Measurements from ENCODE around the gene ORM2. TPM values are rescaled to one million over a fixed set of nuclear protein-coding genes. Genes with fewer than 3 reads are reported as not detected.

ORM2 gene
- total and polyA plus RNA-seq, 2 of the 13 experiments (the other 11 are each of a cell fraction or from before 2014, with no cell fraction given) = 565 to 824 TPM

DNA sequence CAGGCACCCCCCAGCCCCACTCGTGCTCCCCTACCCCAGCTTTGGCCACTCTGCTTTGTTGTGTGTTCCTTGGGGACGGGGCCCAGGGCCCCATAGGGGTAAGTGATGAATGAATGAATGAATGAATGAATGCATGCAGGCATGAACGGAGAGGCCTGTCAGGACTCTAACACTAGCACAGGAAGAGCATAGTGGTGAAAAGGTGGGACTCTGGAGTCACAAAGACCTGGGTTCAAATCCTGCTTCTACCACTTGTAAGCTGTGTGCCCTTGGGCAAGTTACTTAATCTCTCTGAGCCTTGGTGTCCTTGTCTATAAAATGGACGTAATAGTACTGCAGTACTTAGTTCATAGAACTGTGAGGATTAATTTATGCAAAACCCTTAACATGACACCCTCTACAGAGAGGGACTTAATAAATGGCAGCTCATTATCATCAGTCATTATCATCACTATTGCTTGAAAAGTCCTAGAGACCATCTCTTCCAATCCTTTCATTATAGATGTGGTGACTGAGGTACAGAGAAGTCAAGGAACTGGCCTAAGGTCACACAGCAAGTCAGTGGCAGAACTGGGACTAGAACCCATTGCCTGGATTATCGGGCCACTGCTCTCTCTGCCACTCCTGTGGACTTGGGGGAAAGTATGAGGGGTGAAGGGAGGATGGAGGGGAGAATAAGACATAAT, 13.2 kb downstream of the ORM2 start (continued):
- TF ChIP-seq, protein P1, sequence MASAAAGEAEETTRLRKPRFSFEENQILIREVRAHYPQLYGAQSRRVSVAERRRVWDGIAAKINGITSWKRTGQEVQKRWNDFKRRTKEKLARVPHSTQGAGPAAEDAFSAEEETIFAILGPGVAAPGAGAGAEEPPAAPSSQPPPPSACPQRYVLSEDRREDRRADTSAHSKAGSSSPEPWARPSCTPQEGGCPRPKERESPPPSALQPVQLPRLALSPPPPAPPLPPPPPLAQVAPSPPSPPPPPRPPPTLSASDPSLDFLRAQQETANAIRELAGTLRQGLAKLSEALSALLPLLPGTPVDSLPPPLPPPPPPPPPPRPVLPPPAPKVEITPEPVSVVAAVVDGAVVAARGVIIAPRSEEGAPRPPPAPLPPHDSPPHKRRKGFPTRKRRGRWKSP (CRISPR knock-in tag; IDR thresholded peaks at IDR 0.05) = no peak
- TF ChIP-seq CAMTA2 (CRISPR knock-in tag; IDR thresholded peaks at IDR 0.05; ENCODE audit: borderline replicate concordance) = no peak

DNA sequence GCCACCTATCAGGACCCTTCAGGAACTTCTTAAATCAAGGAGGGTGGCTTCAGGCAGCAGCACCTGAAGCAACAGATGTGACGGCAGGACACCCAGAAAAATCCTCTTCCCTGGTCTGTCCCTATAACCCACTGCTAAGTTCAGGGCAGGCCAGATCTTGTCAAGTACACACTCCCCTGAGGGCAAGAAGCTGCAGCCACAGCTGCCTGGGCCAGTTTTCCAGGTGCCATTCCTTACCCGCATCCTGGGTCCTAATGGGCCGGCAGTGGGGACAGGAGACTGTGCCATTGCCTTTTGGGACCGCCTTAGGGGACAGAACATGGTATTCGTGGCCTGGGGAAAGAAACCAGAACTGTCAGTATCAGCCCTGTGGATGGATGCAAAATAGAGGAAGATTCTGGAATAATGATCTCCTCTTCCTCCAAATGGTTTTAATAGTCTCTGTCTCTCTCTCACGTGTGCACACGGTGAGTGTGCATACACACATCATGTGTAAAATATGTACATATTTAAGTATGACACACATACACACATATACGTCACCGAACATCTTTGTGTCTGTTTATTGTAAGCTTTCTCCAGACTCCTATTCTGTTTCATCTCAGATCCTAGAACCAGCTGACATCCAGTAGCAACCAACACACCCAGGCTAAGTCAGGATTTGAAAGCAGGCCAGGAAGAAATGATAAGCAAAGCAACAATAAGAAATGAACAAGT, 14.0 kb downstream of the ORM2 start:
- peaks cover 4% of the 10 kb centered on the region for H3K4me1 ChIP-seq (ENCODE audit: insufficient read depth, low read length)
- ATAC-seq = no peak
- CTCF ChIA-PET (ENCODE audit: low intra/inter-chr PET ratio, low total read pairs) = no interaction called here

More for the DNA sequence above, 14.0 kb downstream of the ORM2 start:
- TF ChIP-seq ZNF235 (CRISPR knock-in tag; IDR thresholded peaks at IDR 0.05; ENCODE audit: borderline replicate concordance) (no peak), PHF5A (CRISPR knock-in tag; IDR thresholded peaks at IDR 0.05; ENCODE audit: low read depth, unreplicated experiment) (no peak), KLF6 (CRISPR knock-in tag; IDR thresholded peaks at IDR 0.05) (no peak)
- no peak for DNase-seq (ENCODE audit: low spot score)
- Histone ChIP-seq H3K36me3 (replicated peaks in 1 of 2; ENCODE audit: control insufficient read depth in 1 of 2, insufficient read depth in 2 of 2, low read length in 2 of 2) (peaks cover 10 to 15% of the 10 kb centered on the region in 2 experiments; a peak in 2 of 5 replicates), H4K20me1 (ENCODE audit: insufficient read depth, low read length) (no peaks in the 10 kb centered on the region), H3K9me3 (ENCODE audit: low read length) (no peaks in the 10 kb centered on the region), H3K9ac (ENCODE audit: insufficient read depth, low read depth, low read length) (no peak overlapping the region), H3K4me3 (replicated peaks in 1 of 3; ENCODE audit: insufficient read depth in 1 of 3, low read depth in 2 of 3, low read length in 3 of 3) (no peak overlapping the region), H3K79me2 (ENCODE audit: insufficient read depth, low read length) (no peaks in the 10 kb centered on the region), H3K4me2 (ENCODE audit: low read depth, low read length) (no peak overlapping the region), H2AFZ (ENCODE audit: low read length) (no peak overlapping the region), H3K27ac (ENCODE audit: extremely low read length, insufficient read depth, low read length) (no peak overlapping the region), H3K27me3 (ENCODE audit: control insufficient read depth in 1 of 2, insufficient read depth in 2 of 2, low read length in 2 of 2) (no peaks in the 10 kb centered on the region)
- BruUV-seq (replicated peaks) = no TSS peak
- intact Hi-C loops (cut with micrococcal nuclease; ENCODE audit: unreplicated experiment) (no loop called here), in situ Hi-C loops (cut with HindIII; ENCODE audit: extremely low pct_ligation_motif_present, low pct_unique_long_range_greater_than_20kb) (no loop called here)
- FAIRE-seq = no peak
- POLR2A ChIA-PET = no interaction called here
- 97% methylated on average over 8 of the region's 9 CpGs for WGBS (ENCODE audit: low lambda C conversion rate)

Measured in HepG2 (cell line).